Right cardiac atrium (tissue), 5 donors: ENCODE results near the gene NUMB. TPM values are rescaled to one million over a fixed set of nuclear protein-coding genes. Genes with fewer than 3 reads are reported as not detected.

Experiments used
- ATAC-seq, 2 donors: fragments of 200-7000 bp; cut with Tn5 transposase; one replicate each; pipeline versions ENCODE4 v1.8.0 to v1.9.1; 2020; ENCODE audit warnings: moderate library complexity in 2 of 2, mild to moderate bottlenecking in 1 of 2
- DNase-seq, 3 donors: peaks; one replicate each; pipeline ENCODE4 v3.0.0-alpha.2; 2020
- H3K27ac ChIP-seq: one replicate; pipeline ENCODE4 v1.5.1; 2013; ENCODE audit warnings: mild to moderate bottlenecking, low read length, control low read depth, moderate library complexity
- H3K27me3 ChIP-seq: one replicate; pipeline ENCODE4 v1.6.1; 2013; ENCODE audit not compliant: control insufficient read depth, insufficient read depth
- H3K4me1 ChIP-seq: one replicate; pipeline ENCODE4 v1.6.1; 2013; ENCODE audit warnings: low read length; ENCODE audit not compliant: control insufficient read depth, insufficient read depth
- H3K4me3 ChIP-seq: one replicate; pipeline ENCODE4 v1.5.1; 2013; ENCODE audit warnings: low read length, control low read depth
- H3K9me3 ChIP-seq: one replicate; pipeline ENCODE4 v1.6.1; 2013; ENCODE audit warnings: low read length; ENCODE audit not compliant: control insufficient read depth
- WGBS: extraction: QIAGEN DNeasy Blood & Tissue Kit; methylation state at CpG from one replicate; pipeline ENCODE4 v1.1.7; 2013; 5-methylcytosine and 5-hydroxymethylcytosine counted together
- intact Hi-C, 4 donors: fragments of 100-400 bp; cut with DNase I; formaldehyde crosslinking; loops; one replicate each; pipeline versions ENCODE4 v1.11.0 to v1.14.0; 2022 to 2023
- polyA plus RNA-seq: library from polyadenylated mRNA; stranded (reverse); fragments of 200-250 nt; gene quantifications from one replicate; pipeline ENCODE4 v1.2.3, GENCODE V29; 2013
- total RNA-seq, 4 donors: library from RNA; stranded (reverse); fragmentation: NEBNext Ultra II Directional; extraction: Animal tissue kit (Norgen Biotek cat#: 25700); gene quantifications; one replicate each; pipeline ENCODE4 v1.2.1, GENCODE V29; 2021
- donor health status: healthy with polysubstance abuse.
- donor health status: DM: no; HTN: yes; CAD: no.
- donor health status: DM: no; HTN: no; CAD: no.
- donor health status: DM: no; HTN: yes; CAD: no; lungs with severe emphysema.
- donor health status: DM: yes; HTN: yes; CAD: no.

The NUMB gene
- total and polyA plus RNA-seq, 5 donors = 21.1 to 50.0 (median 41.6) TPM

- peaks cover 7% of the 10 kb centered on the region for H3K4me1 ChIP-seq
- intact Hi-C loops = no loop called here
- H3K4me3 ChIP-seq = no peak overlapping the region
- no peaks in the 10 kb centered on the region for H3K27me3 ChIP-seq
- DNase-seq = no peak
- no peaks in the 10 kb centered on the region for H3K9me3 ChIP-seq
- 66% methylated on average over 7 of the region's 7 CpGs for WGBS
- no peak overlapping the region for H3K27ac ChIP-seq
- no peak for ATAC-seq
Measured at GRCh38 chr14:73236752-73237218, 221.6 kb downstream of the NUMB start.

- peaks cover 7% of the 10 kb centered on the region for H3K4me1 ChIP-seq
- H3K4me3 ChIP-seq = no peak overlapping the region
- no peaks in the 10 kb centered on the region for H3K9me3 ChIP-seq
- WGBS = 74% methylated on average over 11 of the region's 11 CpGs
- DNase-seq (no peak), ATAC-seq (no peak)
- no peak overlapping the region for H3K27ac ChIP-seq
- intact Hi-C loops = no loop called here
- H3K27me3 ChIP-seq = no peaks in the 10 kb centered on the region
Measured at GRCh38 chr14:73236157-73236556, 222.2 kb downstream of the NUMB start.

DNA sequence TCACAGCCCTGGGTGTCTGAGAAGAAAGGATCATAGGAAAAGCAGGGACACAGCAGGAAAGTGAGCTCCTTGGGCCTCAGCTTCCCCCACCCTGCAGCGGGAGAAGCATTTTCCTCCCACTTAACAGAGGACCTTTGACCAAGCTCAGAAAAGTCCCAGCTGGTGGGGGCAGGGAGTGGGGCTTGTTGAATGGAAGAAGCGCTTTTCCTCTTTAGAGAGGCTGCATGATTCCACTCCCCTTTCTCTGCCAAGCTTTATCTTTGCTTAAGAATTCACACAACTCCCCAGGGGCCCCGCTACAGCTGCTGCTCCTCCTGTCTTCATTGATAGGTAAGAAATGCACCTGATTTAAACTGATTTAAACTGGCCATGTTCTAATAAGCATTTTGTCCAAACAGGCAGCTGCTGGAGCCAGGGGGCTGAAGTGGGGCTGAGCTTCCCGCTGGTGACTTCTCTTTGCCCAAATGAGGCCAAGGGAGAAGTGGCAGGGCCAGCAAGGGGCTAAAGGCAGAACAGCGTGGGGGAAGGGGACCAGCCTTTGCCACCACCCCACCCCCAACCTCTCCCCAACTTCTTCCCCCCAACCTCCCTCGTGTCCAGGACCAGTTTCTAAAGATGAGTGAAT is 222.7 kb downstream of the NUMB start:
- H3K27ac ChIP-seq = no peak overlapping the region
- H3K4me1 ChIP-seq = peaks cover 7% of the 10 kb centered on the region
- no peaks in the 10 kb centered on the region for H3K27me3 ChIP-seq
- peak in 1 of 3 donors; percentile 60 for DNase-seq
- no peaks in the 10 kb centered on the region for H3K9me3 ChIP-seq
- intact Hi-C loops = no loop called here
- H3K4me3 ChIP-seq = no peak overlapping the region
- 48% methylated on average over 6 of the region's 6 CpGs for WGBS
- ATAC-seq = no peak

- ATAC-seq (no peak), DNase-seq (peak in 1 of 3 donors; percentile 37)
- 85% methylated on average over 11 of the region's 11 CpGs for WGBS
- H3K4me1 ChIP-seq = peaks cover 6% of the 10 kb centered on the region
- H3K27ac ChIP-seq = no peak overlapping the region
- no peaks in the 10 kb centered on the region for H3K9me3 ChIP-seq
- H3K27me3 ChIP-seq = no peaks in the 10 kb centered on the region
- intact Hi-C loops = no loop called here
- no peak overlapping the region for H3K4me3 ChIP-seq
Measured at GRCh38 chr14:73234586-73235394, 223.6 kb downstream of the NUMB start.

DNA sequence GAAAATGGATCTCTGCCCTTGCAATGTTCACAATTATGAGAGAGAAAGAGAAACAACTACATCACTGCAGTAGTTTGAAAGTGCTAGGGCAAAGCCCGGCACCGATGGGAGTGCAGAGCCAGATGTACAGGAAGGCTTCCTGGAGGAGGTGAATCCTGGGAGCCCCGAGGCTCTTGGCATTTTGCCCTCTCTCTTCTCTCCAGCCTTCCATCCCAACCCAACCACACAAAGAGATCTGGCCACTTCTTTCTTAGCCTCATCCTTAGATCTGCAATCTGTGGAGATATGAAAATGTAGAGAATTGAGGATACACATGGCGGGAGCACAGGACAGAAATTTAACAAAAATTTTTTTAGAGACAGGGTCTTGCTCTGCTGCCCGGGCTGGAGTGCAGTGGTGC is 224.3 kb downstream of the NUMB start:
- Histone ChIP-seq H3K27ac (no peak overlapping the region), H3K4me1 (peaks cover 5% of the 10 kb centered on the region), H3K4me3 (no peak overlapping the region), H3K9me3 (no peaks in the 10 kb centered on the region), H3K27me3 (no peaks in the 10 kb centered on the region)
- 83% methylated on average over 5 of the region's 5 CpGs for WGBS
- no peak for DNase-seq
- intact Hi-C loops = no loop called here
- ATAC-seq = no peak

DNA sequence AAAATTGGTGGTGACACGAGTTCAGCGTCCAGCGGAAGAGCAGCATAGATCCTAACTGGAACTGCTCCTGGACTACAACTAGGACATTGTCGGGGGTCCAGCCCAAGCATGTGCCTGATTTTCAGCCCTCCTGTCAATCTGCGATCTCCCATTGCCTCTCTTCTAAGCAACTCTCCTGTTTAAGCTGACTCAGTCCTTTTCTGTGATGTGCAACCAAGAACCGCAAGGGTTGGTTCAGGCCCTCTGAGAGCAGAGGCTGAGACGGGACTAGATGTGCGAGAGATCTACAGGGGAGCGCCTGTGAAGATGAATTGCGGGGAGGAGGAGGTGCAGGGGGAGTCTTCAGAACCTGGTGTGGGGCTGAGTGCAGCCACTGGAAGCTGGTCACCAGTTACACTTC is 224.8 kb downstream of the NUMB start:
- Histone ChIP-seq H3K4me3 (no peak overlapping the region), H3K4me1 (peaks cover 2% of the 10 kb centered on the region), H3K27me3 (no peaks in the 10 kb centered on the region), H3K9me3 (no peaks in the 10 kb centered on the region), H3K27ac (no peak overlapping the region)
- ATAC-seq (no peak), DNase-seq (no peak)
- intact Hi-C loops = no loop called here
- WGBS = 96% methylated on average over 10 of the region's 10 CpGs

GRCh38 chr14:73232984-73233383 is 225.4 kb downstream of the NUMB start:
- H3K27me3 ChIP-seq = no peaks in the 10 kb centered on the region

DNA sequence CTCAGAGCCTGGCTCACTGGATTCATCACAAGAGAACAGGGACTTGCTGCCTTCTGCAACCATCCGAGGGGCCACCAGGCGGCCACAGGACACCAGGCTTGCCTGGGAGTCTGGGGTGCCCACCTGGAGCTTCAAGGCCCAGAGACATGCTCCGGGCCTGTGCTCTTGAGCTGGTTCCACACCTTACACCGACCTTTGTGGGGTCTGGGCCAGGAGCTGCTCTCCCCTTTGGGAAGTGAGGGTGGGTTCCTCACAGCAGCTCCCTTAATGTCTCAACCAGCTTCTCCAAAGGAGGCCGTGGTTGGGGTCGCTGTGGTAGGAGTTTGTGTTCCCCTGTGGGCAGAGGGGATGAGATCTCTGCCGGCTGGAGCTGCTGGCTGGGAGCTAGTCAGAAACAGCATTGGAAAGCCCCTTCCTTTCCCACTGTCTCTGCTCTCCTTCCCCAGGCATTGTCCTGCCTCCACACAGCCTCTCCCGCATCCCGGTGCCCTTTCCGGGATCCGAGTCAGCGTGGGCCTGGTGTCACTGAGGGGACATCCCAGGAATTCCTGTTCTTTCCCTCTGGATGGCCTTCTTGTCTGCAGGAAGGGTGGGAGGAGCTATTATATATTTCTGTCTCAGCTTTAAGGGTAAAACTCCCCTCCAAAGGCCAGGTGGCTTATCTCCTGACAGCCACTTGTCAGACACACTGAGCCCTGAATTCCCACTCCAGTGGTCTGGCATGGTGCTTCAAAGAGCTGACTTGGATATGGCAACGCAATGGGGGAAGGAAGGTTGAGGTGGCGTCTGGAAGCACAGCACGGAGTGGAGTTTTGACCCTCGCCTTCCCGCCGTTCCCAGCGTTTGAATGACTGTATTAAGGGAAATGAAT is 226.1 kb downstream of the NUMB start:
- H3K27ac ChIP-seq = no peak overlapping the region
- H3K4me1 ChIP-seq = peaks cover 2% of the 10 kb centered on the region
- 35% methylated on average over 19 of the region's 19 CpGs for WGBS
- ATAC-seq (no peak), DNase-seq (no peak)
- no peaks in the 10 kb centered on the region for H3K27me3 ChIP-seq
- intact Hi-C loops = no loop called here
- no peak overlapping the region for H3K4me3 ChIP-seq
- H3K9me3 ChIP-seq = no peaks in the 10 kb centered on the region

More at GRCh38 chr14:73232984-73233383, 225.4 kb downstream of the NUMB start:
- H3K4me1 ChIP-seq = peaks cover 2% of the 10 kb centered on the region
- no peak overlapping the region for H3K4me3 ChIP-seq
- no peak overlapping the region for H3K27ac ChIP-seq
- no peak for DNase-seq
- intact Hi-C loops = no loop called here
- no peaks in the 10 kb centered on the region for H3K9me3 ChIP-seq
- WGBS = 70% methylated on average over 8 of the region's 8 CpGs
- no peak for ATAC-seq

DNA sequence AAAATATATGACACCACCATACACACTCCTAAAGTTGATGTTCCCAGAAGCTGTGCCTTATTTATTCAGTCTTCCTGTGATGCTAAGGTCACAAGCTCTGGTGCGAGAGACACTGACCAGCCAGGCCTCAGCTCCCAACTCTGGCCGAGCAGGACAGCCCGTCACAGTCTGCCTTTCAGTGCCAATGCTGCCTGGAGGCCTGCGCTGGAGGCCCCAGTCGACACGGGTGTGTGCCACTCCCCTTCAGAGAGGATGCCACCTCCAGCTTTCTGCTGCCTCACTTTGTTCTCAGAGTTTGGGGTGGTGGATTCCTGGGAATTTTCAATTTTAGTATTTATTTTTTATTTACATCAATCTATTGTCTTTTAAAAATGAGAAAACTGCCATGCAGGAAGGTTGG is 228.3 kb downstream of the NUMB start:
- 94% methylated on average over 6 of the region's 6 CpGs for WGBS
- Histone ChIP-seq H3K27me3 (no peaks in the 10 kb centered on the region), H3K4me3 (no peak overlapping the region), H3K27ac (no peak overlapping the region), H3K9me3 (no peaks in the 10 kb centered on the region), H3K4me1 (peaks cover 2% of the 10 kb centered on the region)
- ATAC-seq (no peak), DNase-seq (no peak)
- intact Hi-C loops = no loop called here

GRCh38 chr14:73227812-73228781 is 230.2 kb downstream of the NUMB start:
- no peak overlapping the region for H3K27ac ChIP-seq
- 28% methylated on average over 25 of the region's 25 CpGs for whole genome bisulfite sequencing
- DNase-seq = peak; percentile 56 to 84 (median 75)
- H3K4me3 ChIP-seq = no peak overlapping the region
- H3K4me1 ChIP-seq = peaks cover 2% of the 10 kb centered on the region
- no peaks in the 10 kb centered on the region for H3K27me3 ChIP-seq
- peak; percentile 56 to 66 for ATAC-seq
- intact Hi-C loops = no loop called here
- no peaks in the 10 kb centered on the region for H3K9me3 ChIP-seq
